ENCODE results near the gene PLCB4.

PLCB4 gene

DNA sequence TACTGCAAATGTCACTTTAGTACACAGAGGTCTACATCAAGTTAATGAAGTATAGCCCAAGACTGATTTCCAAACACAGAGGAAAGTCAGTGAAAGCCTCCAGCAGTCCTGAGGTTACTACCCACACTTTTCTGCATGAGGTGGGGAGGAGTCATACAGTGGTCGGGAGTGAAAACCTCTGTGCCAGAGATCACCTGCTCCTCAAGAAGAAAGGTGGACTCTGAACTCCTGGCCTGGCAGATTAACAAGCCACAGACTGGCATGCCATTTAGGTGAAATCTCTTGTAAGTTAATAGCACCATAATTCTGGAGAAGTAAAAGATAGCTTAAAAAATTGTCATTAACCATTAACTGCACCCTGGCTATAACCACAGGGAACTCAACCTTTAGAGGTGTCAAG lies 320.5 kb downstream of the PLCB4 start:
- in situ Hi-C loops (cut with MboI; ENCODE audit: low sequenced_read_pairs) = no loop called here

DNA sequence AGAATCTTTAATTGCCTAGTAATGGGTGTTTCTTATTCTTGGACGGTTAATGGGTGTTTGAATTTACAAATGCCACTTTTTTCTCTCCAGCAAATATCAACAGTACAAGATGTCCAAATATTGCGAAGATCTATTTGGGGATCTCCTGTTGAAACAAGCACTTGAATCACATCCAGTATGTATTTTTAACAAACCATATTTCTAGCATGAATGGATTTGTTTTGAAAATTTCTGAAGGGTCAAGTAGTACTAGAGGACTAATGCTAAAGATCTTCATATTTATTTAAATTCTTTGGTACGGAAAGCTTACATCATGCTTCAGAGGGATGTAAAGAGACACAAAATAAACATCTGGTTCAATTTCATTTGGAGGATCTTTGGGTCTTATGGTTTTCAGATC lies 321.6 kb downstream of the PLCB4 start:
- in situ Hi-C loops (cut with MboI; ENCODE audit: low sequenced_read_pairs) = no loop called here

DNA sequence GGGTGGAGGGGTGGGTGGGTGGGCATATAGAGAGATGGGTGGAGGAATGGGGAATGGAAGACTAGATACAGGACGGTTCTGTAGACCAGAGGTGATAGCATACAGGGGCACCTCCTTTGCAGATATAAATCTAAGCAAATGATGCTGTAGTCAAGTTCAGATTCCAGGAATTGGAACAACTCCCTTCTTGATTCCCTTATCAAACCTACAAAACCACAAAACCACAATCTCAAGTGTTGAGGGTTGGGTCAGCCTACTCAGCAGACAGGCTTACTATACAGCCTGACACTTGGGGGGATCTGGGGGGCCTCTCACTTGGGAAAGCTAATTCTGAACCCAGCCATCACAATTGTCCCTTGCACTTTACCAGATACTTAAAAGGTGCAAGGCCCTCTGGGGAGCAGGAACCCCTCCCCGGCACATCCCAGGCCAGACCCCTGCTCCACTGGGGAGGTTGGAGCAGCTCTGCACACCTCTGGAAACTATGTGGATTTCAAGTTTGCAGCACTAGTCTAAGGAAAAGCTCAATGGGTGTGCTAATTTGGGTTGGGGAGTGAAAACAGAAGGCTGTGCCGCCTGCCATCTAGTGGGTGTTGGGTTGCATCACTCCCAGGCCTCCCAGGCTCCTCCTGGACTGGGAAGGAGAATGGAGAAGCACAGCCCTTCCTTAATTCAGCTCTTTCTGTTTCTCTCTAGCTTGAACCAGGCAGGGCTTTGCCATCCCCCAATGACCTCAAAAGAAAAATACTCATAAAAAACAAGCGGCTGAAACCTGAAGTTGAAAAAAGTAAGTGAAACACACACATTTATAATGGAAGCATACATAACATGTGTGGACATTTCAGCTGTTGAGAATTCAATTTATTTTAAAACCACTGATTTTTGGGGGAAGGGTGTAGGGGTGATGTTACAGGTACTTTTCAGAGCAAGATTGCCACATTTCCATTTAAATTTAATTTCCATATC lies 324.3 kb downstream of the PLCB4 start:
- in situ Hi-C loops (cut with MboI; ENCODE audit: low sequenced_read_pairs) = no loop called here

DNA sequence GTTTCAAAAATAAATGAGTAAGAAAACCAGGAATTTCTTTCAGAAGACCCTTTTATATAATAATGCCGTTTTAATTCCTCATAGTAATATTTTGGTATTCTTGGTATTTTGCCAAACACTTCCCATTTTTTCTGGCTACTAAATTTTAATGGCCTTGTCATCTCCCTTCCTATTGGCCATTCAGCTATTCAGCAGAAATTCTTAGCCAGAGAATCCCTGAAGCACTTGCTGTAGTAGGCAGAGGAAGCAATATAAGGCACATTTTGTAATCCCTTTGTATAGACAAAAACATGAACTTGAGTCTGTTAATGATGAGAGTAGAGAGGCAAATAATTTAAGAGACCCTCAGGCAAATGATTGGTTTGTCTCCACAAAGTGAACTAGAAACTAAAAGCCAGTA lies 327.1 kb downstream of the PLCB4 start:
- in situ Hi-C loops (cut with MboI; ENCODE audit: low sequenced_read_pairs) = no loop called here

DNA sequence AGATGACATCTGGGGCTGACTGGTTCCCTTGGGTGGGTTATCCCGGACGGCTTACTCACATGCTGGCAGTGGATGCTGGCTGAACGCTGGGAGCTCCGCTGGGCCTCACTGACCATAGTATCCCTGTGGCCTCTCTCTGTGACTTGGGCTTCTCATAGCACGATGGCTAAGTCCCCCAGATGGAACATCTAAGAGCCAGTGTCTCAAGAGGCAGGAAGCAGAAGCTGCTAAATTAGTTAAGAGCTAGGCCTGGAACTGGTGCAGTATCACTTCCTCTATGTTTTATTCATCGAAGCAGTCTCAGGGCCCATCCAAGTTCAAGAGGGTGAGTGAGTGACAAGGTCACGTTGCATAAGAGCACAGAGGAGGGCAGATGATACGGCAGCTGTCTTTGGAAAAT lies 329.0 kb downstream of the PLCB4 start:
- in situ Hi-C loops (cut with MboI; ENCODE audit: low sequenced_read_pairs) = no loop called here

DNA sequence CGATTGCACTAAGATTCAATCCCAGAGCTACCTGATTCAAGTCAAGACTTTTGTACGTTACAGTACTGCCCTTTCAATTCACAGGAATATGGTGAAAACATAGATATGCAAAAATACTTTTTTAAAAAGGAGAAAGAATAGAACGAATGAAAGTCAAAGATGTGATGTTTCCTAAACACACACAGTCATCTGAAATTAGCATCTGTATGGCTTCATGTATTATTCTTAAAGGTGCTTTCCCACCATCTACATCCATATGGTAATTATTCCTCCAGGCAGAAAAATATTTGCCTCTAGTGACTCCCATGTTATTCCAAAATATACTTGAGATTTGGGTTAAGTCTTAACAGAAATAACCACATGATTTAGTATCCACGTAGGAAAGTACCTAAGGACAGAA lies 330.0 kb downstream of the PLCB4 start:
- in situ Hi-C loops (cut with MboI; ENCODE audit: low sequenced_read_pairs) = no loop called here

DNA sequence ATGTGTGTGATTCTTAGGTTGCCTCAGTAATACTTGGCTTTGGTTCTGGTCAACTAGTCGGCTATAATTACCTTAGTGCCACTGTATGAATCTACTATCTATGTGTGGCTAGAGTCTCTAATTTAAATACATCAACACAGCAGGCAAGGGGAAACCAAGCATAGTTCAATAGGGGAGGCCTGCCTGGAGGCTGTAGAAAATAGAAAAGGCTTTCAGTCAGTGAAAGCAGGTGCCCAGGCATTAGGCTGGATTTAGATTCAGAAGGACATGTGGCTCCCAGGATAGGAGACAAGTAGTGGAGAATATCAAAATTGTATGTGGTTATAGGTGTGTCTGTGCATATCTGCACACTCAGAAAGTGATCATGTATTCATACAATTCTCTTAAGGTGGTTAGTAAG lies 330.4 kb downstream of the PLCB4 start:
- in situ Hi-C loops (cut with MboI; ENCODE audit: low sequenced_read_pairs) = no loop called here

DNA sequence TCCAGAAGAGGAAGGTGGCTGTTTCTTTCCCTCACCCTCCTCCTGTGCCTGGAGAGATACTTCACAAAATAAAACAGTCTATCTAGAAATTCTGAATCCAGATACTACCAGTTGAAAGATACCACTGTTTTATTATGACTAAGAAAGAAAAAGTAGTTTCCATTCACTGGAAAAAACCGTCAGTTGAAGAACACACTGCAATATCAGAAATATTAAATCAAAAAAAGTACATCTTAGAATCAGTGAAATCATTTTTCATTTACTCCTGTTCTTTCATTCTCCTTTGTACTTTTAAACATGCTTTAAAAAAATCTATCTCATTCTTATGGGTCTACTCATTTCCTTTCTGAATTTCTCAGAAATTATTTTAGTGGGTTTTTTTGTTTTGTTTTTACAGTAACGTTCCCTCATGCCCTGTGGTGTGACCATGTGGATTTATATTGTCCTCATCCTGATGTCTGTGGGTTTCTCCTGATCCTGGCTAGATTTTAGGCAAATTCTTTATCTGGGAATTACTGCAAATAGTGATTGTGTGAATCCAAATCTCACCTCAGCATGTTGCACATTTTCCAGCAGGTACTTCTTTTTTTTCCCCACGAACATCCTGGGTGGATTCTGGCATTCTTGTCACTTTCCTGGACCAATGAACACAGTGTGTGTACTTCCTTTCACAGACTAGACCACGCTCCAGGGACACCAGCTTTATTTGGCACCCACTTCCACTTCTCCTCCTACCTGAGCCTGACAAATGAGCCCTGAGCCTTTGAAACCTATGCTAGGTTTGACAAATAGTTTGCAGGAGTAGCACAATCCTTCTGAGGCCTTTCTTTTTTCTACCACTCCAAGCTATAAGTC lies 331.5 kb downstream of the PLCB4 start:
- in situ Hi-C loops (cut with MboI; ENCODE audit: low sequenced_read_pairs) = loop anchor here (25.0 kb wide), 1 partner anchor 212 kb away; no protein-coding TSS in a partner anchor

DNA sequence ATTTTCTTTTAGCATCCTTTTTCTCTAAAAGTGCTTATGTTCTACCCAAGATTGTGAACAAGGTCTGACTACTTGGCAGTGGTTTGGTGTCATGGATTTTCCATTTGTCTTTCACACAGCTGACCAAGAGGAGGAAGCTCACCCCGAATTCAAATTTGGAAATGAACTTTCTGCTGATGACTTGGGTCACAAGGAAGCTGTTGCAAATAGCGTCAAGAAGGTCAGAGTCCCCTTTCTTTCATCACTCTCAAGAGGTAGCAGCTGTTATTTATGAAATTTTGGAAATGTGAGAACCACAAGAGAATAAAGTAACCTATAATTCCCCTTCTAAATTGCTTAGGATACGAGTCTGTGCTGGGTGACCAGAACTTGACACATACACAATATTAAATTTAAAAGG lies 332.5 kb downstream of the PLCB4 start:
- in situ Hi-C loops (cut with MboI; ENCODE audit: low sequenced_read_pairs) = loop anchor here (25.0 kb wide), 1 partner anchor 211 kb away; no protein-coding TSS in a partner anchor

DNA sequence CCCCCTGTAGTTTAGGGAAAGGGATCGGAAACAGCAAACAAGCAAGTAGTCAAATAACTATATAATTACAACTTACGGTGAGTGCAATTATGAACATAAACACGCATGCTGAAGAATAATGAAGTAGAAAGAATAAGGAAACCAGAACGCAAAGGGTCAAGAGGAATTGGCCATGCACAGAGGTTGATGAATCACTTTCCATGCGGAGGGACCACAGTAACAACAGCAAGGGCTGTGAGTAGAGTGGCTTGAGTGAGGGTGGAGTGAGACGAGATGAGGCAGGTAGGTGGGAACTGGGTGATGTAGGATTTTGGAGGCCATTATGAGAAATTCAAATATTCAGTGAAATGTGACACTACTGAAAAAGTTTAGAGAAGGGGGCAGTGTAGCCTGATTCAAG lies 333.3 kb downstream of the PLCB4 start:
- in situ Hi-C loops (cut with MboI; ENCODE audit: low sequenced_read_pairs) = loop anchor here (25.0 kb wide), 1 partner anchor 210 kb away; no protein-coding TSS in a partner anchor

DNA sequence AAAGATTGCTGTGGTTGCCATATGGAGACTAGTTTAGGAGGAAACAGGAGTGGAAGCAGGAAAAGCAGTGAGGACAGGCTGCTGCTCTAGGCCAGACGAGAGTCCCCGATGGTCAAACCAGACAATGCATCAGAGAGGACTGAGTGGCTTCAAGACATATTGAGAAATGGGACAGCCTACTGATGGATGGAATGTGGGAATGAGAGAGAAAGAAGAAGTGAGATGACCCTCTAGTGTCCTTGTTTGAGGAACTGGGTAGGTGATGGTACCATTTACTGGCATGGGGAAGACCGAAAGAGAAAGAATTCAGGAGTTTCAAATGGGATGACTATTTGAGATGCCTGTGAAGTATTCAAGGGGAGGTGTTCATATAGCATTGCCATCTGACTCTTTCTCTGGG lies 333.7 kb downstream of the PLCB4 start:
- in situ Hi-C loops (cut with MboI; ENCODE audit: low sequenced_read_pairs) = loop anchor here (25.0 kb wide), 1 partner anchor 210 kb away; no protein-coding TSS in a partner anchor

DNA sequence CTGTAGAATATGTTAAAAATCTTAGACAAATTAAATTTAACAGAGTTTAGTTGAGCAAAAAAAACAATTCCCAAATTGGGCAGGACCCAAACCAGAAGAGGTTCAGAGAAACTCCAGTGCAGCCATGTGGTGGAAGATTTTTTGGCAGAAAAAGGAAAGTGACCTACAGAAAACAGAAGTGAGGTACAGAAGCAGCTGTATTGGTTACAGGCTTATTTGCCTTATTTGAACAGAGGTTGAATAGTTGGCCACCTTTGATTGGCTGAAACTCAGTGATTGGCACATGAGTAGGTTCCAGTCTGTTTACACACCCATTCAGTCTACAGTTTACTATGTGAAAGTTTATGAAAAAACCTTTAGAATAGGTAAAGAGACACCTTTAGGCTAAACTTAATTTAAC lies 334.6 kb downstream of the PLCB4 start:
- in situ Hi-C loops (cut with MboI; ENCODE audit: low sequenced_read_pairs) = loop anchor here (25.0 kb wide), 1 partner anchor 209 kb away; no protein-coding TSS in a partner anchor

DNA sequence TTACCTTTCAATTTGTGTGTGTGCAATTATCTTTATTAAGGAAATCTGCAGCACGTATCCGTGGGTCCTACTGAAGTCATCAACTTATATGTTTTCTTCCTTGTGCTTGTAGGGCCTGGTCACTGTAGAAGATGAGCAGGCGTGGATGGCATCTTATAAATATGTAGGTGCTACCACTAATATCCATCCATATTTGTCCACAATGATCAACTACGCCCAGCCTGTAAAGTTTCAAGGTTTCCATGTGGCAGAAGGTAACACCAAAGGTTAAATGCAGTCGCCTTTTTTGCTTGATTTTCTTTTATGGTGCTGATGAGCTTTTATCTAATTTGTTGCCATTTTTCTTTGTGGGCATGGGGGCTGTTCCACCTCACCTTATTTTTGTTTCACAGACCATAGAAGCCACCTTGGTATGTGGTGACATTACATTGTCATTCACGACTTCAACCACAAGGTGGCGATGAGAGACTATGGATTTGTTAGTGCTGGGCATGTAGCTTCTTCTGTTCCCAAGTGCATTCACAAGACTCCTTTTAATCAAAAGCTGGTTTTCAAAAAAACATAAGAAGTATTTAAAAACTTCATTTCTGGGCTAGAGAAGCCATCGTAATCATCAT lies 339.0 kb downstream of the PLCB4 start:
- in situ Hi-C loops (cut with MboI; ENCODE audit: low sequenced_read_pairs) = loop anchor here (25.0 kb wide), 1 partner anchor 204 kb away; no protein-coding TSS in a partner anchor

DNA sequence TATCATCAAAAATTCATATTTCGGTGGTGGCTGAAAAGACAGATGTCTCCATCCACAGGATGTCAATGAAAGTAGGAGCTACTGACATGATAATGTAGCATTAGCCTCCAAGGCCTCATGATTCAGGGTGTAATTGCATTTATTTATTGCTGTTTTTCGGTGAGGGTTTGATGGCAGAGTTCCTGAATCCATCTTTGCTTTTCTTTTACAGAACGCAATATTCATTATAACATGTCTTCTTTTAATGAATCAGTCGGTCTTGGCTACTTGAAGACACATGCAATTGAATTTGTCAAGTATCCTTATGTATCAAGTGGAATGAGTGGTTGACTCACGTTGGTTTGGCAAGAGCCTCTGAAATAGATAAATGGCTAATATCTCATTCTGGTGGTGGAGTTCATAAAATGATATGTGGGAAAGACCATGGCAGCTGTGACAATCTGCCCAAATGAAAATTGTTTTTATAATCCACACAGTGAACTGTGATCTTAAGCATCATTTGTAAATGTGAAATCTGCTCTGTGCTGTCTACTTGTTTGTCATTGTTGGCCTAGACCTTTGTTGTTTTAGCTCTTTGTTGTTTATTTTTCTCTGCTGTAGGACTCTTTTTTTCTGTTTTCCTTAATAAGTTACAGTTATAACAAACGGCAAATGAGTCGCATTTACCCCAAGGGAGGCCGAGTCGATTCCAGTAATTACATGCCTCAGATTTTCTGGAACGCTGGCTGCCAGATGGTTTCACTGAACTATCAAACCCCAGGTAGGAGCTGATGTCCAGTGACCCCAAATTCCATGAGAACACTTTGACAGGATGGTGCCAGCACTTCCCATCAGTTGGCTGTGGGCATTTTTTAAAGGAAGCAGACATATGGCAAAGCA lies 339.8 kb downstream of the PLCB4 start:
- in situ Hi-C loops (cut with MboI; ENCODE audit: low sequenced_read_pairs) = loop anchor here (25.0 kb wide), 1 partner anchor 204 kb away; no protein-coding TSS in a partner anchor

DNA sequence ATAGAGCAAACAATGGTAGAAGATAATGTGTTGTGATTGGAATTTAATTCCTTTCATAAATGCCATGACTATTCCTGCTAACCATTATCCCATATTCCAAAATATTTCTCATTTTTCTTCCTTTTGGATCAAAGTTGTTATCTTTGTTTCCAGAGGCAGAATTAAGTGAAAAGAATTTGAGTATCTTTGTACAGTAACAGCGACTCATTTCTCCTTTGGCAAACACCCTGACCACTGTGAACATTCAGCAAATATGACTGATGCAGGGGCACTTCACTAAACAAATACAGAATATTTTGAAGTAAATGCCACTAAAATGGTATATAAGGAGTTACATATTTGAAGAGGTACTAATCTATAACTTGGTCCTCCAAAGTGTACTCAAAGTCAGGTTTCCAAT lies 340.5 kb downstream of the PLCB4 start:
- in situ Hi-C loops (cut with MboI; ENCODE audit: low sequenced_read_pairs) = loop anchor here (25.0 kb wide), 1 partner anchor 203 kb away; no protein-coding TSS in a partner anchor

DNA sequence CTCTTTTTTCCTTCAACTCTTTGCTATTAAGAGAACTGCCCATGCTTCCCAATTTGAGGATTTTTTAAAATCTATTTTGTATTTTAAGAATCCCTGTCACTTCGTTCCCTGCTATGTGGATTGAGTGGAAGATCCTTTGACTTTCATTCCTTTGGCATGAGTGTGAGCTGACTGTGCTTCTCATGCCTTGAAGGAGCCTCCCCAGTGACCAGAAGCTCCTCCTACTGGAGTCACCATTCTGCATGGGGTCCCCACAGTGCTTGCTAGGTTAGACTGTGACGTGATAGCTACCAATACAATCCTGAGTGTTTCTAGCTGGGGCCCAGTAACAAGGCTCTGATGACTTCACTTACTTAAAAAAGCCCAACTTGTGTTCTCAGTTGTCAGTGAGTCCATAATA lies 341.1 kb downstream of the PLCB4 start:
- in situ Hi-C loops (cut with MboI; ENCODE audit: low sequenced_read_pairs) = loop anchor here (25.0 kb wide), 1 partner anchor 202 kb away; no protein-coding TSS in a partner anchor

DNA sequence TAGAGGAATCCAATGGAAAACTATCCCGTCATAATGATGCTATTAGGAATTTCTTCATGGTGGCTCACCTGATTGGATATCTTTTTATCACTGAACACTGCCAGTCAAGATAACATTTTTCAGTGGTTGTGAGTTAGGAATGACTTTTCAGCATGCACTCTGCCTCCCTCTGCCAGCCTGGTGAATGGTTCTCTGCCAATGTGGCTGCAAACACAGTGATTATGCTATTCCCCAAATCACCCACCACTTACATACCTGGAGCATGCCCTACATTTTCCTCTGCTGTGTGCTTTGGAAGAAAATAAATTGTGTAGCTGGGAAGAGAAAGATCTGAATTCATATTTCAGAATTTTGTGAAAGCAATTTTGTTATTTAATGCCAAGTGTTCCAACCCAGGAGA lies 342.9 kb downstream of the PLCB4 start:
- in situ Hi-C loops (cut with MboI; ENCODE audit: low sequenced_read_pairs) = loop anchor here (25.0 kb wide), 1 partner anchor 200 kb away; no protein-coding TSS in a partner anchor

DNA sequence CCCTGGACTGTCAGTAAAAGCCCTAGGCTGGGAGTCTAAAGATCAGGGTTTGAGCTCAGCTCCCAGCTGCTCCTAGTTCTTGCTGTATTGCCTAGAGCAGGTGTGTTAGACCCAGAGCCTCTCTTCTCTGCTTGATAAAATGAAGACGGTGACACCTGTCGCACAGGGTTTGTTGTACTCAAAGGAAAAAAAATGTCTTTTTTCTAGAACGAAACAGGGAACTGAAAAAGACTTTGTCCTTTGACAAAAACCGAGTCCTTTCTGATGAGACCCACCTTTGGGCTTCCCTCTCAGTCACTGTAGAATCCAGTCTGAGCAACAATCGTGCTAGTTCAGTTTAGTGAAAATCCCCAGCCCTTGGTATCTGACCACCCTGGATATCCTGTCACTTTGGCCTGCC lies 343.4 kb downstream of the PLCB4 start:
- in situ Hi-C loops (cut with MboI; ENCODE audit: low sequenced_read_pairs) = loop anchor here (25.0 kb wide), 1 partner anchor 200 kb away; no protein-coding TSS in a partner anchor

DNA sequence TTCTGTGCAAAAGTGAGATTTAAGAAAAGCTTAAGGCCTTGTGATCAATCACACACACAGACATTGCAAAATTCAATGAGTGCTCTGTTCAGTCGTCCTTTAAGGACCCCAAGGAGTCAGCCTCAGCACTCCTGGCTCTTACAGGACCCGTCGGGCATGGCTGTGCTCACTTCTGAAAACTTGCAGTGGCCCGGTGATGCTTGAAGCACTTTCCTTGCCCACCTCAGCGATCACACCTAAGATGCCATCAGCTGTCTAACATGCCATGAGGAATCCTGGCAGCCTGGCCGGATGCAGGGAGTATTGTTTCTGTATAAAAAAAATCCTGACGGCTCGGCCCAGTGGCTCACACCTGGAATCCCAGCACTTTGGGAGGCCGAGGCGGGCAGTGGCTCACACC lies 344.1 kb downstream of the PLCB4 start:
- in situ Hi-C loops (cut with MboI; ENCODE audit: low sequenced_read_pairs) = loop anchor here (25.0 kb wide), 1 partner anchor 199 kb away; no protein-coding TSS in a partner anchor
